Right lobe of liver (tissue), 4 donors: ENCODE data around the gene ELF3.

Source experiments
- CTCF ChIP-seq, 4 donors: fragments of 200-600 bp in 3 of 4; fragments of 450-650 bp in 1 of 4; IDR thresholded peaks; one replicate each; pipeline versions ENCODE4 v1.5.1 to v1.8.0; 2016 to 2022; ENCODE audit warnings: antibody characterized with exemption in 4 of 4, mild to moderate bottlenecking in 2 of 4
- POLR2A ChIP-seq: fragments of 450-650 bp; IDR thresholded peaks from one replicate; pipeline ENCODE4 v1.6.1; 2017; ENCODE audit warnings: antibody characterized with exemption, mild to moderate bottlenecking
- donor health status: DM: no; HTN: no; CAD: no.
- donor health status: DM: no; HTN: no; CAD: no.
- donor health status: DM: no; HTN: yes; CAD: no.

GRCh38 chr1:201990427-201990826 lies 20.0 kb upstream of the ELF3 start:
- TF ChIP-seq CTCF (IDR thresholded peaks at IDR 0.05) = no peak
- no peak for TF ChIP-seq POLR2A
